Liver (tissue), 9 donors: ENCODE results near the gene SLC6A3. TPM values are rescaled to one million over a fixed set of nuclear protein-coding genes. Genes with fewer than 3 reads are reported as not detected.

ENCODE experiments used
- DNase-seq: peaks from one replicate; pipeline ENCODE4 v3.0.0-alpha.2; 2017; ENCODE audit warnings: low spot score
- H3K27ac ChIP-seq, 2 donors: one replicate each; pipeline ENCODE4 v1.7.0; 2013; ENCODE audit warnings: inconsistent platforms in 2 of 2, low read length in 2 of 2, control low read depth in 1 of 2, low read depth in 1 of 2, mild to moderate bottlenecking in 1 of 2
- H3K27me3 ChIP-seq, 4 donors: one replicate each; pipeline versions ENCODE4 v1.6.1 to v1.7.0; 2013; ENCODE audit warnings: low read length in 3 of 4, inconsistent platforms in 1 of 4, mild to moderate bottlenecking in 1 of 4, moderate library complexity in 1 of 4; ENCODE audit not compliant: control insufficient read depth in 4 of 4, insufficient read depth in 4 of 4
- H3K36me3 ChIP-seq, 4 donors: one replicate each; pipeline versions ENCODE4 v1.6.1 to v1.7.0; 2013; ENCODE audit warnings: low read length in 3 of 4, mild to moderate bottlenecking in 3 of 4, low read depth in 1 of 4, moderate library complexity in 1 of 4; ENCODE audit not compliant: control insufficient read depth in 4 of 4, insufficient read depth in 3 of 4
- H3K4me1 ChIP-seq, 4 donors: one replicate each; pipeline versions ENCODE4 v1.6.1 to v1.7.0; 2013; ENCODE audit warnings: low read length in 3 of 4, mild to moderate bottlenecking in 3 of 4, moderate library complexity in 1 of 4; ENCODE audit not compliant: control insufficient read depth in 4 of 4, insufficient read depth in 4 of 4
- H3K4me3 ChIP-seq, 3 donors: one replicate each; pipeline versions ENCODE4 v1.6.1 to v1.7.0; 2013; ENCODE audit warnings: low read length in 3 of 3, control low read depth in 1 of 3, low read depth in 1 of 3, mild to moderate bottlenecking in 1 of 3
- H3K9ac ChIP-seq, 2 donors: one replicate each; pipeline ENCODE4 v1.7.0; 2013; ENCODE audit warnings: low read length in 2 of 2, mild to moderate bottlenecking in 2 of 2, moderate library complexity in 2 of 2, control low read depth in 1 of 2, low read depth in 1 of 2
- H3K9me3 ChIP-seq, 4 donors: one replicate each; pipeline versions ENCODE4 v1.6.1 to v1.7.0; 2013; ENCODE audit warnings: low read length in 3 of 4; ENCODE audit not compliant: control insufficient read depth in 4 of 4
- CTCF ChIP-seq: fragments of 150-350 bp; IDR thresholded peaks from 2 replicates; pipeline ENCODE4 v1.5.1; 2017; ENCODE audit warnings: improper control_type of control experiment, low read depth, low read length; ENCODE audit not compliant: missing input control
- EGR1 ChIP-seq, 2 donors: IDR thresholded peaks; 2 replicates each; pipeline ENCODE4 v1.6.1; 2016 to 2018; ENCODE audit warnings: antibody characterized with exemption in 2 of 2, low read depth in 2 of 2
- FOXA1 ChIP-seq: IDR thresholded peaks from 2 replicates; pipeline ENCODE4 v1.6.1; 2016; ENCODE audit warnings: antibody characterized with exemption
- FOXA2 ChIP-seq: IDR thresholded peaks from 2 replicates; pipeline ENCODE4 v1.6.1; 2016; ENCODE audit warnings: antibody characterized with exemption
- GABPA ChIP-seq, 2 donors: IDR thresholded peaks in 1 of 2; conservative IDR thresholded peaks in 1 of 2; 2 replicates each; pipeline ENCODE4 v1.6.1; 2016; ENCODE audit warnings: antibody characterized with exemption in 2 of 2, mild to moderate bottlenecking in 1 of 2, moderate library complexity in 1 of 2
- HNF4A ChIP-seq, 2 donors: conservative IDR thresholded peaks; 2 replicates each; pipeline ENCODE4 v1.6.1; 2016; ENCODE audit warnings: antibody characterized with exemption in 2 of 2, mild to moderate bottlenecking in 2 of 2
- HNF4G ChIP-seq: IDR thresholded peaks from 2 replicates; pipeline ENCODE4 v1.6.1; 2016; ENCODE audit warnings: antibody characterized with exemption
- NR2F2 ChIP-seq: IDR thresholded peaks from 2 replicates; pipeline ENCODE4 v1.6.1; 2016; ENCODE audit warnings: antibody characterized with exemption
- RAD21 ChIP-seq, 2 donors: IDR thresholded peaks; 2 replicates each; pipeline ENCODE4 v1.6.1; 2016; ENCODE audit warnings: antibody characterized with exemption in 2 of 2, mild to moderate bottlenecking in 2 of 2
- REST ChIP-seq: IDR thresholded peaks from 2 replicates; pipeline ENCODE4 v1.6.1; 2016; ENCODE audit warnings: antibody characterized with exemption, mild to moderate bottlenecking
- RXRA ChIP-seq, 2 donors: IDR thresholded peaks; 2 replicates each; pipeline ENCODE4 v1.6.1; 2017 to 2018; ENCODE audit warnings: antibody characterized with exemption in 2 of 2, mild to moderate bottlenecking in 1 of 2
- SP1 ChIP-seq: IDR thresholded peaks from 2 replicates; pipeline ENCODE4 v1.6.1; 2018; ENCODE audit warnings: antibody characterized with exemption, mild to moderate bottlenecking
- YY1 ChIP-seq: IDR thresholded peaks from 2 replicates; pipeline ENCODE4 v1.6.1; 2016; ENCODE audit warnings: antibody characterized with exemption, mild to moderate bottlenecking
- WGBS: extraction: QIAGEN DNeasy Blood & Tissue Kit; methylation state at CpG from one replicate; pipeline ENCODE4 v1.1.7; 2013; 5-methylcytosine and 5-hydroxymethylcytosine counted together
- polyA plus RNA-seq, 2 donors: library from polyadenylated mRNA; stranded (reverse) in 1 of 2; unstranded in 1 of 2; fragments of 200-250 nt in 1 of 2; fragments of >200 nt in 1 of 2; fragmentation: Nextera tagmentation in 1 of 2; extraction: Ambion mirVana in 1 of 2; gene quantifications; one replicate each; pipeline versions ENCODE4 v1.2.1 to v1.2.3, GENCODE V29; 2013 to 2015
- total RNA-seq, 2 donors: library from RNA; depleted of rRNA; stranded (reverse); fragments of >200 nt; gene quantifications; one replicate each; pipeline ENCODE4 v1.2.3, GENCODE V29; 2014
- TF ChIP-seq, protein P1 (sequence below): IDR thresholded peaks from 2 replicates; pipeline ENCODE4 v1.6.1; 2016; ENCODE audit warnings: antibody characterized with exemption
- TF ChIP-seq, protein P2 (sequence below): IDR thresholded peaks from 2 replicates; pipeline ENCODE4 v1.6.1; 2016; ENCODE audit warnings: antibody characterized with exemption
- TF ChIP-seq, protein P3 (sequence below): IDR thresholded peaks from 2 replicates; pipeline ENCODE4 v1.6.1; 2016; ENCODE audit warnings: antibody characterized with exemption
- donor health status: healthy.
- donor health status: healthy.
- donor health status: healthy.
- donor health status: healthy.
- donor health status: healthy.

The SLC6A3 gene
- total and polyA plus RNA-seq, 4 donors: not detected

GRCh38 chr5:1441166-1441865 lies 3.9 kb downstream of the SLC6A3 start:
- TF ChIP-seq, protein P1, sequence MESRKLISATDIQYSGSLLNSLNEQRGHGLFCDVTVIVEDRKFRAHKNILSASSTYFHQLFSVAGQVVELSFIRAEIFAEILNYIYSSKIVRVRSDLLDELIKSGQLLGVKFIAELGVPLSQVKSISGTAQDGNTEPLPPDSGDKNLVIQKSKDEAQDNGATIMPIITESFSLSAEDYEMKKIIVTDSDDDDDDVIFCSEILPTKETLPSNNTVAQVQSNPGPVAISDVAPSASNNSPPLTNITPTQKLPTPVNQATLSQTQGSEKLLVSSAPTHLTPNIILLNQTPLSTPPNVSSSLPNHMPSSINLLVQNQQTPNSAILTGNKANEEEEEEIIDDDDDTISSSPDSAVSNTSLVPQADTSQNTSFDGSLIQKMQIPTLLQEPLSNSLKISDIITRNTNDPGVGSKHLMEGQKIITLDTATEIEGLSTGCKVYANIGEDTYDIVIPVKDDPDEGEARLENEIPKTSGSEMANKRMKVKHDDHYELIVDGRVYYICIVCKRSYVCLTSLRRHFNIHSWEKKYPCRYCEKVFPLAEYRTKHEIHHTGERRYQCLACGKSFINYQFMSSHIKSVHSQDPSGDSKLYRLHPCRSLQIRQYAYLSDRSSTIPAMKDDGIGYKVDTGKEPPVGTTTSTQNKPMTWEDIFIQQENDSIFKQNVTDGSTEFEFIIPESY: no peak
- TF ChIP-seq SP1 (no peak), GABPA (IDR thresholded peaks at IDR 0.05 in 1 of 2, conservative IDR thresholded peaks at IDR 0.05 in 1 of 2) (no peak), HNF4G (no peak), FOXA2 (no peak), HNF4A (conservative IDR thresholded peaks at IDR 0.05) (no peak), FOXA1 (no peak), EGR1 (IDR thresholded peaks at IDR 0.05; ENCODE audit: low read depth in 2 of 2) (no peak), NR2F2 (no peak), CTCF (no peak), RXRA (IDR thresholded peaks at IDR 0.05) (no peak), YY1 (no peak), RAD21 (IDR thresholded peaks at IDR 0.05) (no peak), REST (no peak)
- TF ChIP-seq, protein P2, sequence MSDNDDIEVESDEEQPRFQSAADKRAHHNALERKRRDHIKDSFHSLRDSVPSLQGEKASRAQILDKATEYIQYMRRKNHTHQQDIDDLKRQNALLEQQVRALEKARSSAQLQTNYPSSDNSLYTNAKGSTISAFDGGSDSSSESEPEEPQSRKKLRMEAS: no peak
- TF ChIP-seq, protein P3, sequence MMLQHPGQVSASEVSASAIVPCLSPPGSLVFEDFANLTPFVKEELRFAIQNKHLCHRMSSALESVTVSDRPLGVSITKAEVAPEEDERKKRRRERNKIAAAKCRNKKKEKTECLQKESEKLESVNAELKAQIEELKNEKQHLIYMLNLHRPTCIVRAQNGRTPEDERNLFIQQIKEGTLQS: no peak
- Histone ChIP-seq H3K9ac (no peak overlapping the region), H3K9me3 (peaks cover 0 to 4% (median 0%) of the 10 kb centered on the region in 4 donors), H3K4me3 (no peak overlapping the region), H3K27ac (no peak overlapping the region), H3K36me3 (no peaks in the 10 kb centered on the region), H3K27me3 (peaks cover 0 to 21% (median 11%) of the 10 kb centered on the region in 4 donors), H3K4me1 (peaks cover 6 to 11% (median 8%) of the 10 kb centered on the region in 4 donors)
- DNase-seq: no peak
- 87% methylated on average over 24 of the region's 24 CpGs for WGBS
